Measurements from ENCODE around the gene LRRC75B. TPM values are rescaled to one million over a fixed set of nuclear protein-coding genes. Genes with fewer than 3 reads are reported as not detected.

Gene LRRC75B
- total and polyA plus RNA-seq, 2 of the 13 experiments (the other 11 are each of a cell fraction or from before 2014, with no cell fraction given) = 11.8 to 34.8 TPM

DNA sequence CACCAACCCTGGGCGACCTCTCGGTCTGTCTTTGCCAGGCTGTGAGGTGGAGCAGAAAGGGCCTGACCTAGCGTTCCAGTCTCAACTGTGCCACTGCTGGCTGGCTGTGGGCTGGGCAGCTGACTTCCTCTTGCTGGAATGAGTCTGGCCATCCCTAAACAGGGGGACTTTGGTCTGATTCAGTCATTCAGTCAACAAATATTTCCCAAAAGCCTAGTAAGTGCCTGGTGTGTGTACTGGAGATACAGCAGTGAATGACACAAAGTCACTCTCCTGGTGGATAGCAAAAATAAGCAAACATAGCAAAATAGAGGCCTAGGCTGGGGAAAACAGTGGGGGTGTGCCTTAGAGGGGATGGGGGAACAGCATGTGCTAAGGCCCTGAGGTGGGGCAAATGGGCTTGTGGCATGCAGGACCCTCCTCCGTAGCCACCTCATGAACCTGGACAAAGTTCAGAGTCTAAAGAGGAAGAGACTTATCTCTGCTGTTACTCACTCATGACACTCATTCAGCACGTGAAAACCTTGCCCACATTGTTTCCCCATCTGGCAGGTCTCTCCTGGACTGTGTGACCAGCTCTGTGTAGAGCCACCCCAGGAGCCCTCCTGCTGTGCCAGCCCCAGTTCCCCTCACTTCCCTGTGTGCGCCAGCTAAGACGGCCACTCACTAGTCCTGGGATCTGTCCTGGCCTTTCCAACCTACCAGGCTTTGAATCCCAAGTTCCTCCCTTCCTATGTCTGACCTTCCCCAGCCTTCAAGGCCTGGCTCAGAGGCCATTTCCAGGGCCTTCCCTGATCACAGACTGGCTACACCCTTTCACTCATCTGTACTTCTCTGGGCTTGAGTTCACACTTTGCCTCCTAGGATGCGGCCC, 42.6 kb downstream of the LRRC75B start (continued):
- TF ChIP-seq, protein P1, sequence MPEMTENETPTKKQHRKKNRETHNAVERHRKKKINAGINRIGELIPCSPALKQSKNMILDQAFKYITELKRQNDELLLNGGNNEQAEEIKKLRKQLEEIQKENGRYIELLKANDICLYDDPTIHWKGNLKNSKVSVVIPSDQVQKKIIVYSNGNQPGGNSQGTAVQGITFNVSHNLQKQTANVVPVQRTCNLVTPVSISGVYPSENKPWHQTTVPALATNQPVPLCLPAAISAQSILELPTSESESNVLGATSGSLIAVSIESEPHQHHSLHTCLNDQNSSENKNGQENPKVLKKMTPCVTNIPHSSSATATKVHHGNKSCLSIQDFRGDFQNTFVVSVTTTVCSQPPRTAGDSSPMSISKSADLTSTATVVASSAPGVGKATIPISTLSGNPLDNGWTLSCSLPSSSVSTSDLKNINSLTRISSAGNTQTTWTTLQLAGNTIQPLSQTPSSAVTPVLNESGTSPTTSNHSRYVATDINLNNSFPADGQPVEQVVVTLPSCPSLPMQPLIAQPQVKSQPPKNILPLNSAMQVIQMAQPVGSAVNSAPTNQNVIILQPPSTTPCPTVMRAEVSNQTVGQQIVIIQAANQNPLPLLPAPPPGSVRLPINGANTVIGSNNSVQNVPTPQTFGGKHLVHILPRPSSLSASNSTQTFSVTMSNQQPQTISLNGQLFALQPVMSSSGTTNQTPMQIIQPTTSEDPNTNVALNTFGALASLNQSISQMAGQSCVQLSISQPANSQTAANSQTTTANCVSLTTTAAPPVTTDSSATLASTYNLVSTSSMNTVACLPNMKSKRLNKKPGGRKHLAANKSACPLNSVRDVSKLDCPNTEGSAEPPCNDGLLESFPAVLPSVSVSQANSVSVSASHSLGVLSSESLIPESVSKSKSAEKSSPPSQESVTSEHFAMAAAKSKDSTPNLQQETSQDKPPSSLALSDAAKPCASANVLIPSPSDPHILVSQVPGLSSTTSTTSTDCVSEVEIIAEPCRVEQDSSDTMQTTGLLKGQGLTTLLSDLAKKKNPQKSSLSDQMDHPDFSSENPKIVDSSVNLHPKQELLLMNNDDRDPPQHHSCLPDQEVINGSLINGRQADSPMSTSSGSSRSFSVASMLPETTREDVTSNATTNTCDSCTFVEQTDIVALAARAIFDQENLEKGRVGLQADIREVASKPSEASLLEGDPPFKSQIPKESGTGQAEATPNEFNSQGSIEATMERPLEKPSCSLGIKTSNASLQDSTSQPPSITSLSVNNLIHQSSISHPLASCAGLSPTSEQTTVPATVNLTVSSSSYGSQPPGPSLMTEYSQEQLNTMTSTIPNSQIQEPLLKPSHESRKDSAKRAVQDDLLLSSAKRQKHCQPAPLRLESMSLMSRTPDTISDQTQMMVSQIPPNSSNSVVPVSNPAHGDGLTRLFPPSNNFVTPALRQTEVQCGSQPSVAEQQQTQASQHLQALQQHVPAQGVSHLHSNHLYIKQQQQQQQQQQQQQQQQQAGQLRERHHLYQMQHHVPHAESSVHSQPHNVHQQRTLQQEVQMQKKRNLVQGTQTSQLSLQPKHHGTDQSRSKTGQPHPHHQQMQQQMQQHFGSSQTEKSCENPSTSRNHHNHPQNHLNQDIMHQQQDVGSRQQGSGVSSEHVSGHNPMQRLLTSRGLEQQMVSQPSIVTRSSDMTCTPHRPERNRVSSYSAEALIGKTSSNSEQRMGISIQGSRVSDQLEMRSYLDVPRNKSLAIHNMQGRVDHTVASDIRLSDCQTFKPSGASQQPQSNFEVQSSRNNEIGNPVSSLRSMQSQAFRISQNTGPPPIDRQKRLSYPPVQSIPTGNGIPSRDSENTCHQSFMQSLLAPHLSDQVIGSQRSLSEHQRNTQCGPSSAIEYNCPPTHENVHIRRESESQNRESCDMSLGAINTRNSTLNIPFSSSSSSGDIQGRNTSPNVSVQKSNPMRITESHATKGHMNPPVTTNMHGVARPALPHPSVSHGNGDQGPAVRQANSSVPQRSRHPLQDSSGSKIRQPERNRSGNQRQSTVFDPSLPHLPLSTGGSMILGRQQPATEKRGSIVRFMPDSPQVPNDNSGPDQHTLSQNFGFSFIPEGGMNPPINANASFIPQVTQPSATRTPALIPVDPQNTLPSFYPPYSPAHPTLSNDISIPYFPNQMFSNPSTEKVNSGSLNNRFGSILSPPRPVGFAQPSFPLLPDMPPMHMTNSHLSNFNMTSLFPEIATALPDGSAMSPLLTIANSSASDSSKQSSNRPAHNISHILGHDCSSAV (CRISPR knock-in tag; IDR thresholded peaks at IDR 0.05; ENCODE audit: borderline replicate concordance) = 0 out of 2 replicates have a peak, but pooled peaks have one; percentile 49
- TF ChIP-seq ZSCAN31 (CRISPR knock-in tag; IDR thresholded peaks at IDR 0.05; ENCODE audit: low read depth) = peak; percentile 22; the same call in 1 of the 2 replicates
- TF ChIP-seq, protein P2, sequence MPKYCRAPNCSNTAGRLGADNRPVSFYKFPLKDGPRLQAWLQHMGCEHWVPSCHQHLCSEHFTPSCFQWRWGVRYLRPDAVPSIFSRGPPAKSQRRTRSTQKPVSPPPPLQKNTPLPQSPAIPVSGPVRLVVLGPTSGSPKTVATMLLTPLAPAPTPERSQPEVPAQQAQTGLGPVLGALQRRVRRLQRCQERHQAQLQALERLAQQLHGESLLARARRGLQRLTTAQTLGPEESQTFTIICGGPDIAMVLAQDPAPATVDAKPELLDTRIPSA (CRISPR knock-in tag; IDR thresholded peaks at IDR 0.05; ENCODE audit: borderline replicate concordance) = no peak
- peak; percentile 71 for TF ChIP-seq NR2C2 (CRISPR knock-in tag; IDR thresholded peaks at IDR 0.05; ENCODE audit: borderline replicate concordance)
- peak; percentile 68 for TF ChIP-seq GABPB1 (CRISPR knock-in tag; IDR thresholded peaks at IDR 0.05)
- TF ChIP-seq CEBPG (CRISPR knock-in tag; IDR thresholded peaks at IDR 0.05) = peak; percentile 56
- peak; percentile 79 for TF ChIP-seq RBFOX2 (IDR thresholded peaks at IDR 0.05; ENCODE audit: low read depth, low read length)
- TF ChIP-seq, protein P3, sequence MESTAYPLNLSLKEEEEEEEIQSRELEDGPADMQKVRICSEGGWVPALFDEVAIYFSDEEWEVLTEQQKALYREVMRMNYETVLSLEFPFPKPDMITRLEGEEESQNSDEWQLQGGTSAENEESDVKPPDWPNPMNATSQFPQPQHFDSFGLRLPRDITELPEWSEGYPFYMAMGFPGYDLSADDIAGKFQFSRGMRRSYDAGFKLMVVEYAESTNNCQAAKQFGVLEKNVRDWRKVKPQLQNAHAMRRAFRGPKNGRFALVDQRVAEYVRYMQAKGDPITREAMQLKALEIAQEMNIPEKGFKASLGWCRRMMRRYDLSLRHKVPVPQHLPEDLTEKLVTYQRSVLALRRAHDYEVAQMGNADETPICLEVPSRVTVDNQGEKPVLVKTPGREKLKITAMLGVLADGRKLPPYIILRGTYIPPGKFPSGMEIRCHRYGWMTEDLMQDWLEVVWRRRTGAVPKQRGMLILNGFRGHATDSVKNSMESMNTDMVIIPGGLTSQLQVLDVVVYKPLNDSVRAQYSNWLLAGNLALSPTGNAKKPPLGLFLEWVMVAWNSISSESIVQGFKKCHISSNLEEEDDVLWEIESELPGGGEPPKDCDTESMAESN (CRISPR knock-in tag; conservative IDR thresholded peaks at IDR 0.05) = no peak; the same call in none of the 2 replicates
- no peak for TF ChIP-seq ARNT (IDR thresholded peaks at IDR 0.05)
- peak; percentile 57 to 79 for TF ChIP-seq POLR2A (IDR thresholded peaks at IDR 0.05; ENCODE audit: insufficient read depth in 1 of 2, low read depth in 2 of 2, low read length in 2 of 2)
- TF ChIP-seq U2AF1 (optimal IDR thresholded peaks at IDR 0.05; ENCODE audit: low read depth, low read length) = no peak
- peak; percentile 47; the same call in 1 of the 2 replicates for TF ChIP-seq HOXD1 (CRISPR knock-in tag; IDR thresholded peaks at IDR 0.05)
- peak; percentile 19 for TF ChIP-seq ZNF883 (CRISPR knock-in tag; IDR thresholded peaks at IDR 0.05; ENCODE audit: not compliant biosample characterization)
- TF ChIP-seq ZNF615 (CRISPR knock-in tag; IDR thresholded peaks at IDR 0.05; ENCODE audit: borderline replicate concordance) = no peak; the same call in 1 of the 2 replicates
- TF ChIP-seq ZNF775 (CRISPR knock-in tag; IDR thresholded peaks at IDR 0.05; ENCODE audit: borderline replicate concordance) = no peak
- no peak for TF ChIP-seq HNRNPH1 (optimal IDR thresholded peaks at IDR 0.05; ENCODE audit: low read depth, low read length)
- TF ChIP-seq, protein P4, sequence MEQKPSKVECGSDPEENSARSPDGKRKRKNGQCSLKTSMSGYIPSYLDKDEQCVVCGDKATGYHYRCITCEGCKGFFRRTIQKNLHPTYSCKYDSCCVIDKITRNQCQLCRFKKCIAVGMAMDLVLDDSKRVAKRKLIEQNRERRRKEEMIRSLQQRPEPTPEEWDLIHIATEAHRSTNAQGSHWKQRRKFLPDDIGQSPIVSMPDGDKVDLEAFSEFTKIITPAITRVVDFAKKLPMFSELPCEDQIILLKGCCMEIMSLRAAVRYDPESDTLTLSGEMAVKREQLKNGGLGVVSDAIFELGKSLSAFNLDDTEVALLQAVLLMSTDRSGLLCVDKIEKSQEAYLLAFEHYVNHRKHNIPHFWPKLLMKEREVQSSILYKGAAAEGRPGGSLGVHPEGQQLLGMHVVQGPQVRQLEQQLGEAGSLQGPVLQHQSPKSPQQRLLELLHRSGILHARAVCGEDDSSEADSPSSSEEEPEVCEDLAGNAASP (CRISPR knock-in tag; IDR thresholded peaks at IDR 0.05; ENCODE audit: borderline replicate concordance) = peak; percentile 37; the same call in 1 of the 2 replicates

Data from HepG2 (cell line).